Stimulated activated CD4-positive, alpha-beta T cell treated with anti-CD3 and anti-CD28 coated beads, Interleukin-2, amount 100 ng/mL, for 48 hours (primary cell): ENCODE results near the gene KIAA0825.

ENCODE experiments used
- DNase-seq, 2 donors: peaks; one replicate each; pipeline ENCODE4 v3.0.0-alpha.2; 2020

The KIAA0825 gene

DNA sequence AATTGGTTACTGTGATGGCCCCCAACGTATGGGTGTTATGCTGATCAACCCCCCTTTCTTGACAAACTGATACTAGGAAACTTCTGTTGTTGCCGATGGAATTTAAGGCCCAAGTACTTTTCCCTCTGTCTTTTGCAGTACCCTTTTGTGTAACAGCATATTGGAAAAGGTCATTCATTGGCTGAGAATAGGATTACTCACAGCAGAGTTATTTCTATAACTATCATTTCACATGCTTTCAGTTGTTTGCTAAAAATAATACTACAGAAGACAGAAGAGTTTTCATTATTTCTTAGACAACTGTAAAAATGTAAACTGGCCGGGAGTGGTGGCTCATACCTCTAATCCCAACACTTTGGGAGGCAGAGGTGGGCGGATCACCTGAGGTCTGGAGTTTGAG, 329.5 kb downstream of the KIAA0825 start:
- no peak for DNase-seq

DNA sequence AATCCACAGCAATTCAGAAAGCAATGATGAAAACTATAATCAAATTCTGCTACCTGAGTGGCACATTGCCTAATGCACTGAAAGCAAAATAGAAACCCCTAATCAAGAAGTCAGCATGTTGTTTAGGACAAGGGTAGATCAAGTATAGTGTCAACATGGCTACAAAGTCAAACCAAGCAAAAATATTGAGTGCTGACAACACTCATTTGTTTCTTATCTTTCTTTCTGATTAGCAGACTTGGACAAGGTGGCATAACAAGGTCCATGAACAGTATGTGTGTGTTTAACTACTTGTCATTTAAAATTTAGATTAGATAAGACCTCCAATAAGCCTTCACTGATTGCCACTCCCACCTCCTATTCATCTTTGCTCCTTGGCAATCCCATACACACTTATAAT, 332.4 kb downstream of the KIAA0825 start:
- DNase-seq: no peak

DNA sequence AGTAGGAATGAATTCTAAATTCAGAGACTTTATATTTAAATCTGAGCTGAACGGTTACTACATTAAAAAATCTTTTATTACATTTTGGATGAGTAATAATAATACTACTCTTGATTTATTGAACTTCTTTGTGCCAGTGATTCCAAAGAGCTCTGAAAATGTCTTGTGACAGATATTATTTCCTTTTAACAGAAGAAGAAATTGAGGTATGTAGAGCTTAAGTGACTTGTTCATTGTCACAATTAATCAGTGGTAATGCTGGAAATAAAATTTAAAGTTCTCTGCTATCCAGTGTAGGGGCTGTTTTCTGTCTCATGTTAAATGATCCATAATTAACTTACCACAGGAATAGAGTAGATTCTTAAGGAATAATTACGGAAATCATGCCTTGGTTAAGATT, 335.3 kb downstream of the KIAA0825 start:
- DNase-seq: no peak

DNA sequence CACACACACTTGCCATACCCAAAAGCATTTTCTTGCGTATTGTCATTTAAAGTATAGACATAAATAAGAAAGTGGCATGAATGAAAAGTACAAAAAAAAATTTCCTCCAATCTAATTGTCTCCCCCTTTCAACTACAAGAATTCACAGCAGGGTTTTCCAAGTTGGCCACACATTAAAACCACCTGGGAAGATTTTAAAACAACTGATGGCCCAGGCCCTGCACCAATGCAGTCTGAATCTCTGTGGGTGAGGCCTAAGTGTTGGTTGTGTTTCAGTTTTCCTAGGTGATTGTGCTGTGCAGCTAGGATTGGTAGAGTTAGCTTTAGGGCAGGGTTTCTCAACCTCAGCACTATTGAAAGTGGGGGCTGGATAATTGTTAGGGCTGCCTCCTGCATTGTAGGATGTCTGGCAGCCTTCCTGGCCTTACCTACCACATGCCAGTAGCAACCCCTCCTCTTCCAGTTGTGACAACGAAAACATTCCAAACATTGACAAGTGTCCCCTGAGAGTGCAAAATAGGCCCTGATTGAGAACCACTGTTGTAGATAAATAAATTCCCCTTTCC, 337.1 kb downstream of the KIAA0825 start:
- DNase-seq: no peak

DNA sequence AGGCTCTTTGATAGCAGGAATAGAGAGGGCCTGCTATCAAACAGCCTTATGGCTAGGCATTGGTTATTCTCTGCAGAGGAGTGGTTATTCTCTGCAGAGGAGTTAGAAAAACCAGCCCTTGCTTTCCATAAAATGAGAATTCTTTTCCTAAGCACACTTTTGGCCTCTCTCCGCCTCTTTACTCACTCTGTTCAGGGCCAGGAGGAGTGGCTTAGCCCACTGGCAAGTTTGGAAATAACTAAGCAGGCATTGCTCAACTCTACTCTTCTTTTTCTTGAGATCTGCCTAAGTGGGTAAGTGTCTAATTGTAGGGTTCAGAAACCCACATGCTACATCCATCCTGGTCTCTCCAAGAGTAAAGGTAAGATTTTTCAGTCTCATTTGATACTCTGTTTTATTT, 341.7 kb downstream of the KIAA0825 start:
- no peak for DNase-seq

DNA sequence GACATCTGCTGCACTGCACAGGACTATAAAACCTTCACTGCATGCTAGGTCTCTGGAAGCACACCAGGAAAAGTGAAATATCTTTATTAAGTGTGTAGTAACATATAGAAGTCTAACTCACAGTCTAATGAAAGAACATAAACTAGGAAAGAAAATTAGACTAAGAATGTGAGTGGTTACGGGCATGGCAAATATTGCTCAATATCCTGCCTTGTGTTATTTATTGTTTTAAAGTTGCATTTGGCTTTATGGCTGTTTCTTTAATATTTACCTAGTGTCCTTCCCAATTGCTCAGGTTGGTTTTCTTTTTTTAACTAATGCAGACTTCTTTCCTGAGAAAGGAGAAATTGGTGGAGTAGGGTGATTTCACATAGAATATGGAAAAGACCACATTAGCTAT, 342.4 kb downstream of the KIAA0825 start:
- DNase-seq: no peak

DNA sequence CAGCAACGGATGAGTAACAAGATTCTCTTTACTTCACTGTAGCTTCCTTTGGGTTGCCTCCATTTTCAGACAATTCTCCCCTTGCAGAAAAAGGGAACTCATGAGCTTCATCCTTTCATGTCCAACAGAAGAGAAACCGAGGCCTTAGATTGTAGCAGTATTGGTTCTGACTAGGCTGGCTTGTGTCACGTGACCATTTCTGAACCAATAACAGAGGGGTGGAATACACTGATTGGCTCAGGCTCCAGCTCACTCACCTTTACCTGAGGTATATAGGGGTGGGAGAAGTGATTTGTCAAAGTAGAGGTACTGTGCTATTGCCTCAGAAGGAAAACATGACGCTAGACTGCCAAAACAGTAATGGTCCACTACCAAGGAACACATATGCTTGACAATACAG, 343.7 kb downstream of the KIAA0825 start:
- DNase-seq: no peak

DNA sequence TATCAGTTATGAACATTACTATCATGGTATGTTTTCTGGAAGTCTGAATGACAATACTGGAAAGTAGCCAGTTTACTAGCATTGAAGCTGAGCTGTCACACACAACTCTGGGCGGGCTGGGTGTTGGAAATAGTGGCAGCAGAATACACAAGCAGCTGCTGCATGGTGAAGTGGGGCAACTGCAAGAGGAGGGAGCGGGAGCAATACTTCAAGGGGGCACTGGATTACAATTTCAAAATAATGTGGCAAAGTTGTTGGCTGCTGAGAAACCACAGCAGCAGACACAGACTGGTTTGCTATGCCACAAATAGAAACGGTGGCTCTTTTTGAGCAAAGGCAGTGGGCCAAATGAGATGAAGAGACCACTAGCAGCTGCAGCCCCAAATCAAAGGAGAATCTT, 350.2 kb downstream of the KIAA0825 start:
- DNase-seq: no peak

DNA sequence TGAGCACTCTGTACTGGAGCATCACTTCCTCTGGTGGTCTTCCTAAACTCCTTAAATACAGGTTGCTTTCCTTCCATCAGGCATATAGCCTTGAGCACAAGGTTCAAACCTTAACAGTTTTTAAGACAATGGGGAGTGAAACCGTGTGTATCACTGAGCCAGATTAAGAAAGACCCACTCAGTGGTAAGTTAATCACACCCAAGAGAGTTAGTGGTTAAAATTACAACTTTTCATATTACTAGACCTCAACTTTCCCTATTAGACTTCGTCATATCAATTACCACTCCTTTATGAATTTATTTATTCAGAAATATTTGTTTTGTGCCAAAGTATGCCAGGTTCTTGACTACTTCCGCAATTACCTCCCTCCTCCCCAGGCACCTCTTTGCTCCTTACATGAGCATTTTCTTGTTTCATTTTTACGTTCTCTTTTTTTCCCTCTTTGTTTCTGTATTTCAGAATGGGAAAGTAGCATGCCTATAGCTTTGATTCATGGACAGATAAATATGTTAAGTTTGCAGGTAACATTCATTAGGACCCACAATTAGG, 351.0 kb downstream of the KIAA0825 start:
- no peak for DNase-seq

DNA sequence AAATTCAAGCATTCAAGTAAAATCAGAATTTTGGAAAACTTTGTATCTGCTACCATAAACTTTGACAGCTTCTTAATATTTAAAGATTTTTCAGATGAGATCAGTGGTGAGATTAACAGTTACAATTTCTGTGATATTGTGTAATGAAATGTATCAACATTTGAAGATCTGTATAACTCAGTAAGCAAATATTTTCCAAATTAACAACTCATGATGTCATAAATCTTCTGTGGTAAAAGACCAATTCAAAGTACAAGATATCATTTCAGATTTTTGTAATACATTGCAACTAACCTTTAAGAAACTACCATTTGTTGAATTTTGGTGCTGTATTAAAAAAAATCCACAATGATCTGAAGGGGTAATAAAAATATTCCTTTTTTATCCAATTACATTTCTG, 352.2 kb downstream of the KIAA0825 start:
- DNase-seq: no peak

DNA sequence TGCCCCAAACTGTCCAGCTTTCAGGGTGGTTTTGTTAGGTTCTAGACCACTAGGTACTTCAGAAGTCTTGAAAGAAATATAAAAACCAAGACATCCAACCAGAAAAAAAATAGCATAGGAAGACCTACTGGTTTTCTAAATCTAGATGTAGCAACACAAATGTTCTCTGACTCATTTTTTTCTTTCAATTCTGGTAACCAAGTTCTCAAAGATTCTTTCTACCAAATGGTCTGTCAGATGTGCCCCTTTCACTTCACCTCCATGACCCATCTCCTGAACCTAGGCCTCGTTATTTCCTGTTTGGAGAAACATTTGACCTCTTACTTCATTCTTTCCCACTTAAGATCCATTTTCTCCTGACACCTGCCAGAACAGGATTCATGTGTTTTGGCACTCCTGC, 355.3 kb downstream of the KIAA0825 start:
- no peak for DNase-seq

DNA sequence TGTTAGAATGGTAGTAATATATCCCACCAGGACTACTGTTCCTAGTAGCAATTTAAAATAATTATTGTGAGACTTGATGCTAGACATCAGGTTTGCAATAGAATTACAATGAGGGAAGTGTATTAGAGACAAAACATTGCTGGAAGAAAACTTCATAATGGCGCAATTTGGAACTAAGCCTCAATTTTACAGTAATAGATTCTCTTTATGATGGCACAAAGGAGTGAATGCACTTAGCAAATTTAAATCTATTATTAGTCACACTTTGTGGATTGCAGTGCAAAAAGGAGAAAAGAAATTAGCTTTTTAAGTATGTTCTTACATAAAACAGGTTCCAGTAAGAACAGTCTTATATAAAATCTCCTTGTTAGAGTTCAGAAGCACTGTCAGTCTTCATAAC, 358.3 kb downstream of the KIAA0825 start:
- DNase-seq: no peak

DNA sequence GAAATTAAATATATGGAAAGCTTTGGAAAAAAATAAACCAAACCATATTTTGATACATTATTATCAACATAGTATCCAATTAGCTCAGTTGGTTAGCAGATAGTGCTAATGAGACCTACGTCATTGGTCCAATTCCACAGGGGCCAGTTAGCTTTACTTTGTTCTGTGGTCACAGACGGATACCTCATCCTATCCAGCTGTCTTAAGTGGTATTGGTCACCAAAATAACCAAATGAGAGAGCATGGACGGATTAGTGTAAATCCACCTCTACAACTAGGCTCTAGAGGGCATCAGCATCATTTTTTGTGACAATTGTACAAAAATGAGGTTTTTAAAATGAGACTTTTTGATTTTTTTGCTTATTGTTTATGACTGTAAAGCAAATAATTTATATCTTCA, 364.2 kb downstream of the KIAA0825 start:
- DNase-seq: no peak

DNA sequence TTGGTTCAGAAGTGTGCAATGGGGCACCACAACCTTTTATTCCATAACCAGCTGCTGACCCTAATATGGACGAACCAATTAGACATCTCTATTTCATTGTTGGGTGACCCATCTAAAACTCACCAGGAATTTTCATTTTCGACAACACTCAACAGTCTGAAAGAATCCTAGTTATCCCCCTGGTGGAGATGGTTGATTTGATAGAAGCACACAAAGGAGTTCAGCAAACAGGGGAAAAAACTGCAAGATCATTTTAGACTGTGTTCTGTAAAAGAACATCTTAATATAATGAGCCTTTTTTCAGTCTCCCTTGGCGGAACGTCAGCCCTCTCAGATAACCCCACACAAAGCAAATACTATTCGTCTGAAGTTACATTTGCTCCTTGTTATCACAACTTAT, 367.4 kb downstream of the KIAA0825 start:
- no peak for DNase-seq

DNA sequence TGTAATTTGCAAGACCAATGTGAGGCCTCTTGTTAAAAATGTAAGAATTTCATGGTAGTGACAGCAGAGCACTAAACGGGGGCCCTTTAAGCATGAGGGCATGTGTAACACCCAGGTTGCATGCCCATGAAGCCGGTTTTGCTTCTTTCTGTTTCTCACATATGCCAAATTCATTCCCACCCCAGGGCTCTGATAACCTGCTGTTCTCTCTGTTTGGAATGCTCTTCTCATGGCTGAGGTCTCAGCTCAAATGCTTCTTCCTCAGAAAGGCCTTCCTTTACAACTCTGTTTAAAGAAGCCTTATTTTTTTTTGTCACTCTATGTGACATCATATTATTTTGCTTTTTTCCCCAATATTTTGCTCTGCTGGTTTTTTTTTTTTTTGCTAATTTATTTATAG, 369.0 kb downstream of the KIAA0825 start:
- no peak for DNase-seq

DNA sequence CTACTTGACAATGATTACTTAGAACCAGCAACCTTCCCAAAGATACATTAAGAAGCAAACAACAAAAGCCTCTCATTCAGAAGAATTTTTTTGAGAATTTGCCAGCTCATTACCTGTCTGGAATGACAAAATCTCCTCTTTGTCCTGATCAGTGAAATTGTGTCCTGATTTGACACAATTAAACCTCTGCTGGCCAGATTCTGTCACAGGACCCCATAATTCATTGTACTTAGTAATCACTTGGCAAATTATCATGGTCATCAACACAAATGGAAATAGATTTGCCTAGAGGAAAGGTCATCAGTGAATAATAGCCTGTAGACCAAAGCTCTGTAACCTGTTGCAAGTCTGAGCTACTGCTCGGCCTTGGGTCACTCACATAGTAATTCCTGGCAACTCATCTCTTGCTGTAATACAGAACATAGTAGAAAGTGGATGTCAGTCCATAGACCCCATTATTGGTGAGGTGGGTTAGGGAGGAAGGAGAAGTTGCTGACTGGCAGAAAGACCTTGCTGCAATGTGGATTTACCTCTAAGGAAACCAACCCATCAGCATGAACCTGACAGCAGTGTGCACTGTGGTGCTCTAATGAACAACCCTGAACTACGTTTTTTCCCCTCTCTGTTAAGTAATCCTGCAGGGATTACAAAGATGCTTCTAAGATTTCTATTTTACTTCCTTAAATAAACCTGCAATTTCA, 370.1 kb downstream of the KIAA0825 start:
- no peak for DNase-seq

DNA sequence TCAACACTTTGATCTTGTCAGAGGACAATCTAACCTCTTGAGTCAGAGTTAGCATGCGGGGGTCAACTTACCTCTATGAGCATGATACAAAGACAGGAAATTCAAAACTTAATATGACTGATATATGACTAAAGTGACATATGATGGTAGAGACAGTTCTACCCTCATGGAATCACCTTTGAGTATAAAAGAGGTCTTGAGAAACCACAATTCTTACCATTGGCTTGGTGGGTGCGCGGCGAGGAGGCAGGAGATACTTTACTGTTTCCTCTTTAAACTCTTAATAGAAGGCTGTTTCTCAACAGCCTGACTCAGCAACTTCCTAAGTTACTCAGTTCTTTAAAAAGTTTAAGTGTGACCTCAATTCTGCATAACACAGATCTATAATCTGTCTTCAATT, 372.8 kb downstream of the KIAA0825 start:
- DNase-seq: no peak

DNA sequence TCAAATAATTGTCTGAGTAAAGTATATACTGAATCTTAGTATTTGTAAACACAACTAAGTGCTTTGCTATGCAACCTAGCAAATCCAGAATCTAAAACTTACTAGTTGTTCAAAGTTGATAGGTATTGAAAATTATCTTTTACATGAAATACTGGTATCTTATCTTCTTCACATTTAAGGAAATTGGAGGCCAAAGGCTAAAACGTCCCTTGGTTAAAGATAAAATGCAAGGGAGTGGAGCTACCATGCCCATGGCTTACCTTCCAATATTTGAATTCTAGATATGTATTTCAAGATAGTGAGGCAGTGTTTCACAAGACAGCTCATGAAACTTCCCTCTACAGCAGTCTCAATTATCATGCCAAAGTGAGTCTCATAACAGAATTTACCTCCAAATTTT, 373.5 kb downstream of the KIAA0825 start:
- DNase-seq: no peak

DNA sequence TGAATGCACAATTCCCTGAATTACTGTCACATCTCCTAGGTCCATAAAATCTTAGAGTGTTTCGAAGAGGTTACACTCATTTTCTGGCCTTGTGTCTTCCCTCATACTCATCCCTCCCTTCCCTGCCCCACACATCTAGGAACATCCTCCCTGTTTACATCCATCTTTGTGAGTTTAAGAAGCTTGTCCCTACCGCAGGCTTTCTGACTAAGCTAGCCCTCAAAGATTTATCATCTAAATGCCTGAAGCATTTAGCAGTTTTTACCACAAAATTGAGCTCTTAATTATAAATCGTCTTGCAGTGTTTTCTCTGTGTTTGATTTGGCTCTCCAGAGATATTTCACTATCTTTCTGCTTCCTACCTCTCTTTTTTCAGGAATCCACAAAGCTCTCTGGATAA, 374.8 kb downstream of the KIAA0825 start:
- DNase-seq: no peak

DNA sequence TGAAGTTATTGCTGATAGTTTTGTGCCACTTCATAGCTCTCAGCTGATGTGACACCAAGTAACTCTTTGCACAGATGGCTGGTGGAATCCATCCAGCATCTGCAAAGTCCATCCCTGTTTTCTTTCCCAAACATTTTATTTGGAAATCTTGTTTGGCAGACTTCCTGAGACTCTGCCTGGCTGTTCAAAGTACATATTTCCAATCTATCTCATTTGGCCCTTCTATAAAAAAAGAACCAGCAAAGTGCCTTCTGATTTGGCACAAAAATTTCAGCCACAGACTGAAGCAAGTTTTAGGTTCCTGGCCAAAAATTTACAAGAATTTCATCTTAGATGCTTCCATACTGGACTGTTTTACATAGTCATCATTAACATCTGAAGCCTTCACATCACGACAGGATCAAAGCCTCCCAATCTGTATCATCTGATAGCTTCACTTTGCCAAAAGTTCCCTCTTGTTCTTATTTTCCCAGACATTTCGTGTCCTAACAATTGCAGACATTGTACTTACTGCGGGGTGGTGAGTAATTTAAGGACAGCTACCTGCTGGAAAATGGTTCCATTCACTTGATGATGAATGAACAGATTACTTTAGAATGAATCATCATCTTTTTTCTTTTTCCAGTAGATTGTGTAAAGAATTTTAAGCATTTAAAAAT, 377.3 kb downstream of the KIAA0825 start:
- no peak for DNase-seq

DNA sequence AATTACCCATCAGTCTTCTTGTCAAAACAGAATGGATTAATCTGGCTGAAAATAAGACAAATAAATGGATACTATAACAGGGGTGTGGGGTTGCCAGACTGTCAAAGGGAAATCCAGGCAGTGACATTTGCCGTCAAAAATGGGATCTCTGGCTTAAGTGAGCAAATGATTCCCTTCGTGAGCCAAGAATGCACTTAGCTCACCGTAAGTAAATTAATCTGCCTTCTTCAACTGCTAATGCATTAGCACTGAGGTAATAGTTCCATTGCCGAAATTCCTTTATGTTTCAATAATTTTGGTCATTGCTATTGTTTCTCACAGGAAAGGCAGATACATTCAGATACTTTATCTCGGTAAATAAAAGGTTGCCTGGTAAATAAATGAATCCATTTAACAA, 377.8 kb downstream of the KIAA0825 start:
- no peak for DNase-seq

DNA sequence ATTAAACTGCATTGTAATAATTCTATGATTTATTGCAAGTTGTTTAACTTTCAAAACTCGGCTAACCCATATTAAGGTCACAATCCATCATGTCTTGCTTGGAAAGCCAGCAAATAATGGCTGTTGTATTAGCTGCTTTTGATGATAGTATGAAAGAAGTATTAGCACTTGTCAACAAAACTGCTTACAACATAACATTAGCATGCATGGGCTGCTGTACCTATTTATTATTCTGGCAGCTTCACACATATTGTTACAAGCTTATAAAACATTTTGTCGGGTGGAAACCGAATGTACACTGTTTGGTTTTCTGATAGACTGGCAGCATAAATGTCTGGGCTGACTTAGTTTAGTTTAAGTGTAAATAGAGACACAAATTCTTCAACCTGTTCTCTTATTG, 378.3 kb downstream of the KIAA0825 start:
- no peak for DNase-seq

DNA sequence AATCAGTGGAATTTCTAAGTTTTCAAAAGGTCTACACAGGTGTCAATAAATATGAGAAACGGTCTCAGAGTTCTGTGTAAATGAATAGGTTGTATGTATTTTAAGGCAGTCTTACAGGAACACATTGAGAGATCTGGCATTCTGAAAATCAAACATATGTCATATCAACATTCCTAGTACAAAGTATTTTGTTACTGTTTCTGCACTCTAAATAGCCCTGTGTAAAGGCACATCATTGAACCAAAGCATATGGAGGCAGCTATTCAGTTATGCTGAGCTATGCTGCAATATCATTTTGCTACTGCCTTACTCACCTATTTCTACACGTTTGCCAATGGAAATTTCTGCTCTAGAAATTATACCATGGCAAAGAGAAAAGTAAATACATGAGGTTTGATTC, 379.1 kb downstream of the KIAA0825 start:
- no peak for DNase-seq

DNA sequence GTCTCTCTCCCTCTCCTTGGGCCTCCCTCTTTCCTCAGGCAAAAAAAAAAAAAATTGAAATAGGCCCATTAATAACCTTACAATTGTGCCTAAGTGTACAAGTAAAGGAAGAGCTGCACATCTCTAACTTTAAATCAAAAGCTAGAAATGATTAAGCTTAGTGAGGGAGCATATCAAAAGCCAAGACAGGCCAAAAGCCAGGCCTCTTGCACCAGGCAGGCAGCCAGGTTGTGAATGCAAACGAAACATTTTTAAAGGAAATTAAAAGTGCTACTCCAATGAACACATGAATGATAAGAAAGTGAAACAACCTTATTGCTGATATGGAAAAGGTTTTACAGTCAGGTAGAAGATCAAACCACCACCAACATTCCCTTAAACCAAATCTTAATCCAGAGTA, 383.4 kb downstream of the KIAA0825 start:
- DNase-seq: no peak
